SH-SY5Y (cell line): Measurements from ENCODE around the gene LARGE1.

Experiments used
- GATA2 ChIP-seq: IDR thresholded peaks from 2 replicates; pipeline ENCODE4 v1.6.1; 2011; ENCODE audit warnings: mild to moderate bottlenecking, low read depth, low read length
- GATA3 ChIP-seq: IDR thresholded peaks from 2 replicates; pipeline ENCODE4 v1.6.1; 2011; ENCODE audit warnings: low read depth, mild to moderate bottlenecking, low read length, moderate library complexity

- TF ChIP-seq GATA2 = no peak
- TF ChIP-seq GATA3 = no peak
Observed at GRCh38 chr22:33404723-33405122, 515.6 kb downstream of the LARGE1 start.
